GM21717 (cell line): Measurements from ENCODE around the gene GRK2.
A peak's percentile ranks its signal among the peaks of the same experiment; 100 is the strongest.
"Not testable (repeated sequence)": the region's sequence is repeated elsewhere in the genome, so short reads cannot be mapped to it uniquely, and the experiment has no call there.

Experiments
- ATAC-seq: cut with Tn5 transposase; IDR thresholded peaks from one replicate; pipeline ENCODE4 v1.9.1; 2021; ENCODE audit warnings: mild to moderate bottlenecking, moderate library complexity; ENCODE audit not compliant: unreplicated experiment

Gene GRK2

GRCh38 chr11:67310246-67311050 is 44.2 kb downstream of the GRK2 start:
- ATAC-seq, result no peak

- ATAC-seq, result no peak
Measured at GRCh38 chr11:67311051-67311555, 44.8 kb downstream of the GRK2 start.

- no peak for ATAC-seq
Measured at GRCh38 chr11:67311556-67312082, 45.3 kb downstream of the GRK2 start.

- no peak for ATAC-seq
Measured at GRCh38 chr11:67312187-67313021, 46.1 kb downstream of the GRK2 start.

- ATAC-seq, result no peak
Measured at GRCh38 chr11:67313125-67313890, 47.0 kb downstream of the GRK2 start.

- ATAC-seq, result no peak
Measured at GRCh38 chr11:67314218-67314617, 47.9 kb downstream of the GRK2 start.

- no peak for ATAC-seq
Measured at GRCh38 chr11:67315325-67315909, 49.1 kb downstream of the GRK2 start.

- no peak for ATAC-seq
Measured at GRCh38 chr11:67316882-67317204, 50.6 kb downstream of the GRK2 start.

- peak; percentile 69 for ATAC-seq
Measured at GRCh38 chr11:67317205-67317887, 51.1 kb downstream of the GRK2 start.

GRCh38 chr11:67317888-67318555 is 51.7 kb downstream of the GRK2 start:
- ATAC-seq, result peak; percentile 10

GRCh38 chr11:67318876-67319275 is 52.6 kb downstream of the GRK2 start:
- not testable (repeated sequence) for ATAC-seq

GRCh38 chr11:67320011-67320410 is 53.7 kb downstream of the GRK2 start:
- ATAC-seq, result no peak

GRCh38 chr11:67320691-67321090 is 54.4 kb downstream of the GRK2 start:
- no peak for ATAC-seq

- ATAC-seq, result no peak
Measured at GRCh38 chr11:67321313-67321871, 55.1 kb downstream of the GRK2 start.

- ATAC-seq, result no peak
Measured at GRCh38 chr11:67322049-67322448, 55.8 kb downstream of the GRK2 start.

- no peak for ATAC-seq
Measured at GRCh38 chr11:67323526-67323925, 57.3 kb downstream of the GRK2 start.

- no peak for ATAC-seq
Measured at GRCh38 chr11:67332081-67332691, 65.9 kb downstream of the GRK2 start.
